H1 (cell line): Measurements from ENCODE around the gene VCX3A. TPM values are rescaled to one million over a fixed set of nuclear protein-coding genes. Genes with fewer than 3 reads are reported as not detected.

Source experiments
- CTCF ChIA-PET: fragments of 300-600 bp; sonication (Branson Sonifier 250); formaldehyde crosslinking; loops from one replicate; lab custom pipeline; 2021; ENCODE audit not compliant: partially characterized antibody; lab: Charles Lee
- POLR2A ChIA-PET: fragments of 300-600 bp; sonication (Branson Sonifier 250); formaldehyde crosslinking; loops from one replicate; lab custom pipeline; 2021; ENCODE audit warnings: inconsistent platforms; ENCODE audit not compliant: partially characterized antibody; lab: Charles Lee
- DNase-seq, 2 experiments: peaks; one replicate each; pipeline versions ENCODE4 v3.0.0 to v3.0.0-alpha.2; 2010 to 2022; ENCODE audit warnings: low spot score in 2 of 2, low read depth in 1 of 2, mixed read lengths in 1 of 2
- FAIRE-seq: peaks from 2 replicates; lab custom pipeline; 2011; peaks lifted over from hg19 to GRCh38; lab: Jason Lieb, UNC
- H2AFZ ChIP-seq: 2 replicates; pipeline ENCODE4 v1.8.1; 2012; ENCODE audit warnings: low read length, inconsistent platforms
- H2AK5ac ChIP-seq: 2 replicates; pipeline ENCODE4 v1.6.1; 2013; ENCODE audit warnings: low read depth, low read length
- H2BK120ac ChIP-seq: replicated peaks from 2 replicates; pipeline ENCODE3; 2013; ENCODE audit warnings: low read depth, low read length, inconsistent platforms
- H2BK12ac ChIP-seq: 2 replicates; pipeline ENCODE4 v1.6.1; 2013; ENCODE audit warnings: low read depth, low read length
- H2BK15ac ChIP-seq: 2 replicates; pipeline ENCODE4 v1.6.1; 2013; ENCODE audit warnings: low read length
- H2BK20ac ChIP-seq: 2 replicates; pipeline ENCODE4 v1.6.1; 2013; ENCODE audit warnings: low read length
- H2BK5ac ChIP-seq: 2 replicates; pipeline ENCODE4 v1.6.1; 2013; ENCODE audit warnings: low read depth, low read length
- H3K14ac ChIP-seq: 2 replicates; pipeline ENCODE4 v1.6.1; 2013; ENCODE audit warnings: inconsistent platforms; ENCODE audit not compliant: insufficient read length
- H3K18ac ChIP-seq: 2 replicates; pipeline ENCODE4 v1.6.1; 2013; ENCODE audit warnings: low read length; ENCODE audit errors: extremely low read depth
- H3K23ac ChIP-seq: 2 replicates; pipeline ENCODE4 v1.6.1; 2013; ENCODE audit warnings: inconsistent platforms; ENCODE audit not compliant: insufficient read length
- H3K23me2 ChIP-seq: 2 replicates; pipeline ENCODE4 v1.6.1; 2013; ENCODE audit warnings: low read depth, low read length
- H3K27ac ChIP-seq: 2 replicates; pipeline ENCODE4 v1.6.1; 2011; ENCODE audit warnings: low read depth, low read length, inconsistent platforms
- H3K27me3 ChIP-seq, 4 experiments: replicated peaks in 1 of 4; 1 replicate in 1 of 4; 2 replicates in 3 of 4; pipeline versions ENCODE4 v1.6.1 to v1.8.1; 2011 to 2013; ENCODE audit warnings: low read length in 3 of 4, mild to moderate bottlenecking in 3 of 4, inconsistent platforms in 2 of 4, mixed read lengths in 2 of 4, moderate library complexity in 1 of 4; ENCODE audit not compliant: control insufficient read depth in 3 of 4, insufficient read depth in 3 of 4; ENCODE audit errors: extremely low read depth in 1 of 4
- H3K36me3 ChIP-seq, 4 experiments: 2 replicates each; pipeline versions ENCODE4 v1.6.1 to v1.8.1; 2011 to 2013; ENCODE audit warnings: mild to moderate bottlenecking in 4 of 4, low read length in 3 of 4, moderate library complexity in 2 of 4, control low read depth in 1 of 4, inconsistent platforms in 1 of 4; ENCODE audit not compliant: insufficient read depth in 4 of 4, control insufficient read depth in 2 of 4
- H3K4ac ChIP-seq: replicated peaks from 2 replicates; pipeline ENCODE3; 2013; ENCODE audit warnings: low read length, low read depth, mixed read lengths, inconsistent platforms; ENCODE audit not compliant: insufficient read length
- H3K4me1 ChIP-seq, 4 experiments: replicated peaks in 1 of 4; 1 replicate in 1 of 4; 2 replicates in 3 of 4; pipeline versions ENCODE4 v1.6.1 to v1.8.1; 2011 to 2013; ENCODE audit warnings: low read length in 3 of 4, inconsistent platforms in 2 of 4, mixed read lengths in 1 of 4; ENCODE audit not compliant: insufficient read depth in 4 of 4, control insufficient read depth in 3 of 4
- H3K4me2 ChIP-seq, 2 experiments: 2 replicates each; pipeline versions ENCODE4 v1.6.1 to v1.8.1; 2011 to 2013; ENCODE audit warnings: low read depth in 2 of 2, low read length in 2 of 2, control low read depth in 1 of 2, inconsistent platforms in 1 of 2, mild to moderate bottlenecking in 1 of 2; ENCODE audit not compliant: insufficient read depth in 1 of 2
- H3K4me3 ChIP-seq, 4 experiments: fragments of 200-600, 300-600 bp in 1 of 4; sonication (generic), shearing (Covaris generic), sonication (Bioruptor Twin) in 1 of 4; 2 replicates each; pipeline versions ENCODE4 v1.5.1 to v1.8.1; 2011 to 2016; ENCODE audit warnings: low read length in 4 of 4, low read depth in 3 of 4, control low read depth in 2 of 4, inconsistent platforms in 2 of 4, mild to moderate bottlenecking in 2 of 4, mixed read lengths in 1 of 4, moderate library complexity in 1 of 4; ENCODE audit not compliant: insufficient read depth in 2 of 4; ENCODE audit errors: extremely low read depth in 1 of 4
- H3K56ac ChIP-seq: replicated peaks from 2 replicates; pipeline ENCODE3; 2013; ENCODE audit warnings: low read depth, mild to moderate bottlenecking, mixed read lengths, low read length, inconsistent platforms; ENCODE audit not compliant: insufficient read length
- H3K79me1 ChIP-seq: 2 replicates; pipeline ENCODE4 v1.6.1; 2013; ENCODE audit warnings: low read depth, low read length, control low read depth
- H3K79me2 ChIP-seq, 2 experiments: 2 replicates each; pipeline versions ENCODE4 v1.6.1 to v1.8.1; 2012 to 2013; ENCODE audit warnings: low read length in 2 of 2, mild to moderate bottlenecking in 2 of 2, inconsistent platforms in 1 of 2; ENCODE audit not compliant: insufficient read depth in 2 of 2, control insufficient read depth in 1 of 2
- H3K9ac ChIP-seq, 4 experiments: replicated peaks in 1 of 4; 1 replicate in 1 of 4; 2 replicates in 3 of 4; pipeline versions ENCODE4 v1.6.1 to v1.8.1; 2011 to 2013; ENCODE audit warnings: low read depth in 3 of 4, low read length in 3 of 4, control low read depth in 2 of 4, mild to moderate bottlenecking in 2 of 4, moderate library complexity in 2 of 4, inconsistent platforms in 1 of 4; ENCODE audit errors: extremely low read depth in 1 of 4
- H3K9me3 ChIP-seq, 2 experiments: 2 replicates each; pipeline versions ENCODE4 v1.6.1 to v1.8.1; 2012 to 2013; ENCODE audit warnings: mild to moderate bottlenecking in 2 of 2, moderate library complexity in 2 of 2, control low read depth in 1 of 2, inconsistent platforms in 1 of 2, low read depth in 1 of 2, low read length in 1 of 2, mixed read lengths in 1 of 2; ENCODE audit not compliant: insufficient read depth in 2 of 2
- H4K20me1 ChIP-seq, 2 experiments: replicated peaks in 1 of 2; 2 replicates each; pipeline versions ENCODE3 to v1.8.1; 2011 to 2013; ENCODE audit warnings: inconsistent platforms in 2 of 2, low read length in 2 of 2, mild to moderate bottlenecking in 1 of 2; ENCODE audit not compliant: insufficient read depth in 2 of 2, control insufficient read depth in 1 of 2
- H4K5ac ChIP-seq: 2 replicates; pipeline ENCODE4 v1.6.1; 2013; ENCODE audit warnings: low read length, low read depth, mixed read lengths, inconsistent platforms; ENCODE audit not compliant: insufficient read length
- H4K8ac ChIP-seq: 2 replicates; pipeline ENCODE4 v1.8.0; 2013; ENCODE audit warnings: mild to moderate bottlenecking, moderate library complexity, low read length, inconsistent platforms; ENCODE audit not compliant: insufficient read depth; ENCODE audit errors: extremely low read depth
- H4K91ac ChIP-seq: replicated peaks from 2 replicates; pipeline ENCODE3; 2013; ENCODE audit warnings: low read length, mixed read lengths, inconsistent platforms; ENCODE audit not compliant: insufficient read length
- USF2 ChIP-seq: IDR thresholded peaks from 2 replicates; pipeline ENCODE4 v1.6.1; 2011; ENCODE audit warnings: low read length, improper control_type of control experiment
- WGBS, 2 experiments: shearing (Covaris generic) in 1 of 2; methylation state at CpG; one replicate each; pipeline versions ENCODE4 v1.1.6 to v1.1.7; 2013 to 2015; ENCODE audit warnings: low lambda C conversion rate in 2 of 2, mixed read lengths in 2 of 2, inconsistent platforms in 1 of 2, low coverage in 1 of 2, missing lambda C conversion rate in 1 of 2; ENCODE audit not compliant: insufficient replicate concordance in 2 of 2, insufficient coverage in 1 of 2, insufficient read length in 1 of 2; ENCODE audit errors: extremely low coverage in 1 of 2, missing lambda C conversion rate in 1 of 2; 5-methylcytosine and 5-hydroxymethylcytosine counted together
- polyA plus RNA-seq, 7 experiments: library from polyadenylated mRNA; depleted of rRNA in 3 of 7; stranded (reverse) in 5 of 7; unstranded in 2 of 7; fragments of >200 nt in 5 of 7; fragments of 200-250 nt in 2 of 7; gene quantifications; 1 replicate in 5 of 7; 2 replicates in 1 of 7; 4 replicates in 1 of 7; pipeline versions ENCODE4 v1.2.1 to v1.2.3, GENCODE V29; 2011 to 2013; ENCODE audit warnings: missing spikeins in 2 of 7, mixed read lengths in 2 of 7
- total RNA-seq: library from RNA; stranded (reverse); fragmentation: NEBNext Ultra II Directional; extraction: Animal tissue kit (Norgen Biotek cat#: 25700); gene quantifications from 2 replicates; pipeline ENCODE4 v1.2.1, GENCODE V29; 2021

The VCX3A gene
- total and polyA plus RNA-seq, 2 of the 8 experiments (the other 6 are each of a cell fraction or from before 2014, with no cell fraction given): 0.38 to 0.63 TPM

GRCh38 chrX:6557690-6558089 is 22.8 kb upstream of the VCX3A start:
- Histone ChIP-seq H3K56ac (no peak overlapping the region), H4K20me1 (no peaks in the 10 kb centered on the region), H4K91ac (no peak overlapping the region), H3K4ac (no peak overlapping the region), H3K27me3 (no peaks in the 10 kb centered on the region), H3K9me3 (no peaks in the 10 kb centered on the region), H2BK20ac (no peak overlapping the region), H3K23me2 (no peaks in the 10 kb centered on the region), H3K23ac (no peak overlapping the region), H3K4me1 (no peaks in the 10 kb centered on the region), H2BK12ac (no peak overlapping the region), H2BK15ac (no peak overlapping the region), H3K18ac (no peak overlapping the region), H3K79me1 (no peaks in the 10 kb centered on the region), H3K9ac (no peak overlapping the region), H3K4me3 (no peak overlapping the region), H2BK5ac (no peak overlapping the region), H4K8ac (no peak overlapping the region), H2BK120ac (no peak overlapping the region), H3K79me2 (no peaks in the 10 kb centered on the region), H3K27ac (no peak overlapping the region), H2AK5ac (no peak overlapping the region), H3K14ac (no peak overlapping the region), H4K5ac (no peak overlapping the region), H3K36me3 (no peaks in the 10 kb centered on the region), H2AFZ (no peak overlapping the region), H3K4me2 (no peak overlapping the region)
- ChIA-PET CTCF (no interaction called here), POLR2A (no interaction called here)
- FAIRE-seq (no peak), DNase-seq (no peak)
- WGBS, 2 experiments: 97% methylated on average over 3 of the region's 3 CpGs; no CpG with 5 or more reads in 1 of the 2 experiments
- no peak for TF ChIP-seq USF2
